ENCODE measurements around the gene STK32B.

STK32B gene

GRCh38 chr4:5036239-5036638 lies 15.0 kb upstream of the STK32B start:
- TF ChIP-seq CTCF (IDR thresholded peaks at IDR 0.05; ENCODE audit: low read depth, low read length, missing control alignments), result no peak
- DNase-seq (ENCODE audit: extremely low read depth, low read depth), result peak; percentile 67
- no peak overlapping the region for H3K4me3 ChIP-seq (replicated peaks; ENCODE audit: low read depth, low read length)

GRCh38 chr4:5037553-5038551 lies 13.4 kb upstream of the STK32B start:
- no peak overlapping the region for H3K4me3 ChIP-seq (replicated peaks; ENCODE audit: low read depth, low read length)
- DNase-seq (ENCODE audit: extremely low read depth, low read depth), result peak; percentile 71
- no peak for TF ChIP-seq CTCF (IDR thresholded peaks at IDR 0.05; ENCODE audit: low read depth, low read length, missing control alignments)

GRCh38 chr4:5039800-5040199 lies 11.5 kb upstream of the STK32B start:
- TF ChIP-seq CTCF (IDR thresholded peaks at IDR 0.05; ENCODE audit: low read depth, low read length, missing control alignments), result no peak
- DNase-seq (ENCODE audit: extremely low read depth, low read depth), result no peak
- H3K4me3 ChIP-seq (replicated peaks; ENCODE audit: low read depth, low read length), result no peak overlapping the region

GRCh38 chr4:5040856-5041620 lies 10.2 kb upstream of the STK32B start:
- no peak for TF ChIP-seq CTCF (IDR thresholded peaks at IDR 0.05; ENCODE audit: low read depth, low read length, missing control alignments)
- H3K4me3 ChIP-seq (replicated peaks; ENCODE audit: low read depth, low read length), result no peak overlapping the region
- DNase-seq (ENCODE audit: extremely low read depth, low read depth), result no peak

- no peak for TF ChIP-seq CTCF (IDR thresholded peaks at IDR 0.05; ENCODE audit: low read depth, low read length, missing control alignments)
- no peak overlapping the region for H3K4me3 ChIP-seq (replicated peaks; ENCODE audit: low read depth, low read length)
- DNase-seq (ENCODE audit: extremely low read depth, low read depth), result no peak
Measured at GRCh38 chr4:5041699-5042098, 9.6 kb upstream of the STK32B start.

- TF ChIP-seq CTCF (IDR thresholded peaks at IDR 0.05; ENCODE audit: low read depth, low read length, missing control alignments), result no peak
- H3K4me3 ChIP-seq (replicated peaks; ENCODE audit: low read depth, low read length), result no peak overlapping the region
- no peak for DNase-seq (ENCODE audit: extremely low read depth, low read depth)
Measured at GRCh38 chr4:5043579-5043978, 7.7 kb upstream of the STK32B start.
